Colon (tissue), 2 donors: Measurements from ENCODE around the gene STPG1.

Experiments
- FAIRE-seq: peaks from 2 replicates; lab custom pipeline; 2012; peaks lifted over from hg19 to GRCh38; lab: Jason Lieb, UNC
- donor health status: control.
- donor health status: control.

STPG1 gene

GRCh38 chr1:24341260-24341659, 72.3 kb downstream of the STPG1 start:
- FAIRE-seq, result no peak

- no peak for FAIRE-seq
These were observed 72.8 kb downstream of the STPG1 start for GRCh38 chr1:24340770-24341169.

- FAIRE-seq, result no peak
These were observed 73.6 kb downstream of the STPG1 start for GRCh38 chr1:24339996-24340395.

GRCh38 chr1:24338447-24338846, 75.1 kb downstream of the STPG1 start:
- no peak for FAIRE-seq

- no peak for FAIRE-seq
These were observed 76.1 kb downstream of the STPG1 start for GRCh38 chr1:24337455-24337854.

GRCh38 chr1:24336075-24336474, 77.5 kb downstream of the STPG1 start:
- FAIRE-seq, result no peak

- no peak for FAIRE-seq
These were observed 81.5 kb downstream of the STPG1 start for GRCh38 chr1:24331961-24332673.

- no peak for FAIRE-seq
These were observed 83.6 kb downstream of the STPG1 start for GRCh38 chr1:24329797-24330543.

GRCh38 chr1:24329331-24329730, 84.3 kb downstream of the STPG1 start:
- FAIRE-seq, result no peak

GRCh38 chr1:24327891-24328290, 85.7 kb downstream of the STPG1 start:
- FAIRE-seq, result no peak

- no peak for FAIRE-seq
These were observed 86.1 kb downstream of the STPG1 start for GRCh38 chr1:24327486-24327885.

GRCh38 chr1:24325587-24326449, 87.8 kb downstream of the STPG1 start:
- no peak for FAIRE-seq

GRCh38 chr1:24324903-24325302, 88.7 kb downstream of the STPG1 start:
- FAIRE-seq, result no peak

- FAIRE-seq, result no peak
These were observed 90.3 kb downstream of the STPG1 start for GRCh38 chr1:24323281-24323680.

- FAIRE-seq, result no peak
These were observed 91.0 kb downstream of the STPG1 start for GRCh38 chr1:24322470-24323177.

GRCh38 chr1:24321697-24322469, 91.7 kb downstream of the STPG1 start:
- no peak for FAIRE-seq

- no peak for FAIRE-seq
These were observed 92.5 kb downstream of the STPG1 start for GRCh38 chr1:24321126-24321525.

- FAIRE-seq, result no peak
These were observed 93.6 kb downstream of the STPG1 start for GRCh38 chr1:24319962-24320361.

GRCh38 chr1:24319312-24319863, 94.2 kb downstream of the STPG1 start, which contains the start of gene GRHL3:
TSS of gene GRHL3 (plus strand) at chr1:24319357. CDS start at chr1:24319552, 195 bp downstream.
- no peak for FAIRE-seq

- no peak for FAIRE-seq
These were observed 94.8 kb downstream of the STPG1 start for GRCh38 chr1:24318615-24319311.
